ENCODE results near the gene KMO. TPM values are rescaled to one million over a fixed set of nuclear protein-coding genes. Genes with fewer than 3 reads are reported as not detected.
A peak's percentile ranks its signal among the peaks of the same experiment; 100 is the strongest.

Gene KMO
- total RNA-seq, 4 donors from 2014 or later: 0.04 to 0.19 (median 0.07) TPM

DNA sequence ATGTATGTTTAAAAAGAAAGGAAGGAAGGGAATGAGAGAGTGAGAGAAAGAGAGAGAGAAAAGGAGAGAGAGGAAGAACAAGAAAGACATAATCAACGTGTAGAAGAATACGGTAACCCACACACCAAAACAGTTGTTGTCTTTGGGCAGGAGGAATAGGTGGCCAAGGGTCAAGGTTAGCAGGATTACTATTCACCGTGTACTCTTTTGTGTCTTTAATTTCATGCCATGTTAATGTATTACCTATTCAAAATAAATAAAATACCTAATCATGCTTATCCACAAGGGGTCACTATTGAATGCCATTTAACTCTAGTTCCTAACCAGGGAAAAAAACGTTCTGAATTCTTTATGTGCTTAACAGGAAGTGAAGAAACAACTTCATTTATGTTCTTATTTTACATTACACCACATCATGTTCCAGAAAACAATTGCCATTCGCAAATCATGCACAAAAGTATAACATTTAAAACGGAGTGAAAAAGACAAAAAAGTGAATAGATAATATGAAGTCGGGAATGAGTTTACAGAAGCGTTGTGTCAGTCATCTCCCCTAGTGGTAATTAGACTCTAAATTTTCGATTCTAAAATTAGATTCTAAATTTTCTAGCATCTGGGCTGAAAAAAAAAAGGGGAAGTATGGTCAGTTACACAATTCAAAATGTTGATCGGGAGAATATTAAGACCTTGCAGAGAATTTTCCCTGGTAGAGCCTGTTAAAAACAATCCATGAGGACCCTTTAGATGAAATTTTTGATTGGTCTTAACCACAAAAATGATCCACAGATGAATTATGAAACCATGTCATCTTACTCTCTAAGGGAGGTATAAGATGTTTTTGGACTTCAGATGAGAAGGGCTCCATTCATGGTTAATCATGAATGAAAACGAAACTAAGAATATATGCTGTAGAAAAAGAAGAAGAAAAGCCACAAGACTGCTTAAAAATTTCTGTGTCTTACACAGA is 700 bp upstream of the KMO start:
- Histone ChIP-seq H3K27ac (peak overlapping the region; percentile 22 to 51 (median 24)), H3K4me3 (peak overlapping the region; percentile 33 to 62 (median 45)), H3K27me3 (peaks cover 0 to 10% (median 0%) of the 10 kb centered on the region in 4 donors), H3K4me1 (peaks cover 0 to 4% (median 0%) of the 10 kb centered on the region in 3 donors), H3K9me3 (no peaks in the 10 kb centered on the region), H3K36me3 (no peaks in the 10 kb centered on the region)
- TF ChIP-seq, protein P1, sequence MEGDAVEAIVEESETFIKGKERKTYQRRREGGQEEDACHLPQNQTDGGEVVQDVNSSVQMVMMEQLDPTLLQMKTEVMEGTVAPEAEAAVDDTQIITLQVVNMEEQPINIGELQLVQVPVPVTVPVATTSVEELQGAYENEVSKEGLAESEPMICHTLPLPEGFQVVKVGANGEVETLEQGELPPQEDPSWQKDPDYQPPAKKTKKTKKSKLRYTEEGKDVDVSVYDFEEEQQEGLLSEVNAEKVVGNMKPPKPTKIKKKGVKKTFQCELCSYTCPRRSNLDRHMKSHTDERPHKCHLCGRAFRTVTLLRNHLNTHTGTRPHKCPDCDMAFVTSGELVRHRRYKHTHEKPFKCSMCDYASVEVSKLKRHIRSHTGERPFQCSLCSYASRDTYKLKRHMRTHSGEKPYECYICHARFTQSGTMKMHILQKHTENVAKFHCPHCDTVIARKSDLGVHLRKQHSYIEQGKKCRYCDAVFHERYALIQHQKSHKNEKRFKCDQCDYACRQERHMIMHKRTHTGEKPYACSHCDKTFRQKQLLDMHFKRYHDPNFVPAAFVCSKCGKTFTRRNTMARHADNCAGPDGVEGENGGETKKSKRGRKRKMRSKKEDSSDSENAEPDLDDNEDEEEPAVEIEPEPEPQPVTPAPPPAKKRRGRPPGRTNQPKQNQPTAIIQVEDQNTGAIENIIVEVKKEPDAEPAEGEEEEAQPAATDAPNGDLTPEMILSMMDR (IDR thresholded peaks at IDR 0.05): peak; percentile 39 to 79 (median 61)
- TF ChIP-seq POLR2A (IDR thresholded peaks at IDR 0.05): no peak
- intact Hi-C loops (cut with DNase I): loop anchor here (10.0 kb wide), 2 partner anchors 73 to 303 kb away; no protein-coding TSS in a partner anchor
- no peak for DNase-seq
- WGBS, 2 donors: 3% methylated on average over 11 of the region's 11 CpGs

DNA sequence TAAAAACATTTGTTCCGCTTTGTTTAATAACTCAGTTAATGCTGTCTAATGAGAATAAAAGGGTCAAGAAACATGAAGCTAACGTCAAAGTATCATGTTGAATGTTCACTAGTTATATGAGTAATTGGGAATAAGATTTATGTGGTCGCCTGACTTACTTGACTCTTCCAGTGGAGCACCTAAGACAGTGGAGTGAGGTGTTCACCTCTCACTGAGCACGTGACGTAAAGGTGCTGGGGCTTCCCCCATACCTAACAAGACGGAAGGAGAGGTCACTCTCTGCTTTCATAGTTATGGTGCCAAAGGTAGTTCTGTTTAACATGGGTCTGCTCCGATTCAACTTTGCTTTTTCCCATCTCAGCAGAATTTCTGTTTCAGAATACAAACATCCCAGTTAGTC is 686 bp downstream of the KMO start:
- no peak for DNase-seq
- H3K4me3 ChIP-seq: no peak overlapping the region
- no peaks in the 10 kb centered on the region for H3K9me3 ChIP-seq
- peaks cover 0 to 6% (median 0%) of the 10 kb centered on the region in 4 donors for H3K27me3 ChIP-seq
- no peak for TF ChIP-seq POLR2A (IDR thresholded peaks at IDR 0.05)
- TF ChIP-seq, protein P1 (IDR thresholded peaks at IDR 0.05): no peak
- intact Hi-C loops (cut with DNase I): loop anchor here (10.0 kb wide), 2 partner anchors 72 to 302 kb away; no protein-coding TSS in a partner anchor
- WGBS, 2 donors: 80 to 81% methylated on average over 7 of the region's 7 CpGs
- H3K4me1 ChIP-seq: peaks cover 0 to 4% (median 0%) of the 10 kb centered on the region in 3 donors
- no peaks in the 10 kb centered on the region for H3K36me3 ChIP-seq
- peak overlapping the region in 1 of 4 donors; percentile 7 for H3K27ac ChIP-seq

DNA sequence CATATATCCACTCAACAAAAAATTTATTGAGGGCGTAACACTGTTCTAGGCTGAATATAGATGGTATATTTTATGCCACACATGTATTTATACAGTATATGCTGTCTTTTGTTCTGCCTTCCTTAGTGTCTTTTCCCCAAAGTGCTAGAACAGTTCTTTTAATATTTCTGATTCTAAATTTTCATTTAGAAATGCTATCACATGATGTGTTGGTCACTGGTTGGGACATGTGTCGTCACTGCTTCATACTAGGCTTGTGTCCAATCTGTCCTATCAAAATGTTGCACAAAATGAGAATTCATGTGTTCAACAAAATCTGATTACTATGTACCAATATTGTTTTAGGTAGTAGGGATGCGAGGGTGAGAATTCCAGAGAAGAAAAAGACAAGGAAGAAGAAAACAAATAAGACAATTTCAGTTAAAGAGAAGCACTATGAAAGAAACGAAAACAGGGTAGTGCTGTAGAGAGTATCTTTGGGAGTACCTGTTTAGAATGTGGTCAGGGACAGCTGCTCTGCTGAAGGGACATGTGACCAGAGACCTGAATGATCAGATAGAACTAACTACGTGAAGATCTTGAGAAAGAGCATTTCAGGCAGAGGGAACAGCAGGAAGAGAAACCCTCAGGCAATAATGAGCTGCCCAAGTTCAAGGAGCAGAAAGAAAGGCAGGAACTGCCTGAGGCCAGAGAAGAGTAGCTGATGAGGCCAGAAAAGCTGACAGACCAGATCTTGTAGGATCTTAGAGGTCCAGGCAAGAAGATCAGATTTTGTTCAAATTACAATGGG is 1.3 kb downstream of the KMO start:
- intact Hi-C loops (cut with DNase I): loop anchor here (10.0 kb wide), 2 partner anchors 71 to 301 kb away; no protein-coding TSS in a partner anchor
- 61 to 62% methylated on average over 5 of the region's 5 CpGs for WGBS, 2 donors
- no peak for DNase-seq

DNA sequence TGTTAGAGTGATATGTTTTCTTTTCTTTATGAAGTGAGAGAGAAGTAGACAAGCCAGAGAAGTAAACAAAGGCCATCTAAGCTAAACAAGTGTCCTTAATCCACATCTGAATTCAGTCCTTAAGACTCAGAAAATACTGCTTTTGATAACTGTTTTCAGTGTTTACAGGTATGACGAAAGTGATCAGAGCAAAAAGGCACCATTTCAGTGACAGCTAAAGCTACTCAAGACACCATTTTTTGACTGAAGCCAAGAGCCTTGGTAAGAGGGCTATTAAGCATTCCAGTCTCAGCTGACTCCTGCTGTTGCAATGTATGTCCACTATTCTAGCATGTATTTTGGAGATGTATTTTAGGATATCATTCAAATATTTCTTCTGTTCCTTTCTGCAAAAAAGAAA is 4.1 kb downstream of the KMO start:
- TF ChIP-seq, protein P1 (IDR thresholded peaks at IDR 0.05): no peak
- no peak for TF ChIP-seq POLR2A (IDR thresholded peaks at IDR 0.05)
- H3K27me3 ChIP-seq: peaks cover 0 to 6% (median 0%) of the 10 kb centered on the region in 4 donors
- 57 to 62% methylated on average over 1 of the region's 1 CpG for WGBS, 2 donors
- intact Hi-C loops (cut with DNase I): loop anchor here (10.0 kb wide), 2 partner anchors 68 to 298 kb away; no protein-coding TSS in a partner anchor
- DNase-seq: no peak
- no peaks in the 10 kb centered on the region for H3K9me3 ChIP-seq
- no peaks in the 10 kb centered on the region for H3K36me3 ChIP-seq
- no peak overlapping the region for H3K27ac ChIP-seq
- no peak overlapping the region for H3K4me3 ChIP-seq
- peaks cover 0 to 4% (median 0%) of the 10 kb centered on the region in 3 donors for H3K4me1 ChIP-seq

More for the DNA sequence above, 1.3 kb downstream of the KMO start:
- H3K4me1 ChIP-seq: peaks cover 0 to 4% (median 0%) of the 10 kb centered on the region in 3 donors
- H3K27me3 ChIP-seq: peaks cover 0 to 6% (median 0%) of the 10 kb centered on the region in 4 donors
- peak overlapping the region in 1 of 4 donors; percentile 7 for H3K27ac ChIP-seq
- H3K9me3 ChIP-seq: no peaks in the 10 kb centered on the region
- TF ChIP-seq, protein P1 (IDR thresholded peaks at IDR 0.05): no peak
- TF ChIP-seq POLR2A (IDR thresholded peaks at IDR 0.05): no peak
- no peaks in the 10 kb centered on the region for H3K36me3 ChIP-seq
- H3K4me3 ChIP-seq: no peak overlapping the region

Measured in esophagus squamous epithelium (tissue), 5 donors.